HG03139 (cell line): ENCODE measurements around the gene SPARC.
A peak's percentile ranks its signal among the peaks of the same experiment; 100 is the strongest.
"Not testable (repeated sequence)": the region's sequence is repeated elsewhere in the genome, so short reads cannot be mapped to it uniquely, and the experiment has no call there.

Experiments used
- ATAC-seq: cut with Tn5 transposase; IDR thresholded peaks from one replicate; pipeline ENCODE4 v1.9.1; 2021; ENCODE audit not compliant: unreplicated experiment

SPARC gene

DNA sequence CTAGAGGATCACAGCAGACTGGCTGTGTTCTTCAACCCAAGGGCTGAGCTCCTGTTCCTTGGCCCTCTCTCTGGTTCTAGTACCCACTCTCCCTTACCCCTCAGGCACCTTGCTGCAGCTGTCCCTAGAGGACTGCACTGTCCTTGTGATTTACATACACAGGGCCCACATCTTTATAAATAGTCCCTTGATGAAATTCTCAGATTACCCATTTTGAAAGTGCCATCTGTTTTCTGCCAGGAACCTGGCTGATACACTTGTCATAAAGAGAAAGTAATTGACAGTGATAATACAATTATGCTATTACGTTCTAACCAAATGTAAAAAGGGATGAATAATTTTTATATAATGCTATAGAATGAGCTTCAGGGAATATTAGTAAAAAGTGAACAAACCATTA is 16.5 kb upstream of the SPARC start:
- ATAC-seq = peak; percentile 87

DNA sequence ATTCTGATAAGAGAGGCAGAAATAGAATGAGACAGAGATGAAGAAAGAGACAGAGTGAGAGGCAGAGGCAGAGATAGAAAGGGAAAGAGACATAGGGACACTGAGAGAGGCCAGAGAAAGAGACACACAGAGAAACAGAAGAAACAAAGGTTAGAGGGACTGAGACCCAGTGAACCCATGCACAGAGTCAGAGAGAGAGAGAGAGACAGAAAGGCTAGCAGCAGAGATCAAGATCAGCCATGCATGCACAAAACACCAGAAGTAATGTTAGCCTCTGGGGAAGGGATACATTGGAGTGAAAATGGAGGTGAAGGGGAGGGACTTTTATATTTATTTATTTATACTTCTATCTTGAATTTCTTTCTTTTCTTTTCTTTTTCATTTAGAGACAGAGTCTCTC is 14.1 kb upstream of the SPARC start:
- ATAC-seq = peak; percentile 43

DNA sequence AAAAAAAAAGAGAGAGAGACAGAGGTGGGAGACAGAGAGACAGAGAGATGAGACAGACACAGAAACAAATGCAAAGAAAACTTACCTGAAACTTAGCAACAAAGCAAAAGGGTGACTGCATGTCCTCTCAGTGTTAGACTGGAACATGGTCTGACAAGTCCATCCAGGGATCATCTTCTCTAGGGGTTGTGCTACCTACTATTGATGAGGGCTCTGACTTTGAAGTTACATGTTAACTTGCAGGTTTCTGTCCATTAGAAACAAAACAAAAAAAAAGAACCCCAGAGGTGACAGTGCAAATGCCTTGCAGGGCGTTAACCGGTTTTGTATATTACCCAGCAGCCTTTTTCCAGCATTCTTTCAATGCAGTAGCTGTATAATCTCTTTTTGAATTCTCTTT is 13.6 kb upstream of the SPARC start:
- no peak for ATAC-seq

GRCh38 chr5:151699071-151699901 is 12.6 kb upstream of the SPARC start:
- no peak for ATAC-seq

GRCh38 chr5:151698081-151698480 is 11.4 kb upstream of the SPARC start:
- ATAC-seq = not testable (repeated sequence)

DNA sequence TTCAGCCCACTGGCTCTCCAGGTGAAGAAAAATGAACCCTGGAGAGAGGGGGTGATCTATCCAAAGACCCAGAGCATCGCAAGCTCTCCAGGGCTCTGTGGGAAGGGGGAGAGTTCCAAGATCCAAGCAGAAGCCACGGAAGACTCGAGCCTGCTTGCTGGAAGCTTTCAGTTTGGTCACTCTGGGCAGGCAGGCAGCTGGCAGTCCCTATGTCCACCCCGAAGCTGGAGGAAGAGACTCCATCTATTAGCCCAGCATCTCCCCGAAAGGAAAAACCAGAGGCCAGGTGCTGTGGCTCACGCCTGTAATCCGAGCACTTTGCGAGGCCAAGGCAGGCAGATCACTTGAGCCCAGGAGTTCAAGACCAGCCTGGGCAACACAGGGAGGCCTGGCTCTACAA is 10.7 kb upstream of the SPARC start:
- ATAC-seq = no peak

- ATAC-seq = no peak
Measured at GRCh38 chr5:151696470-151697061, 9.9 kb upstream of the SPARC start.

GRCh38 chr5:151695464-151695863 is 8.7 kb upstream of the SPARC start:
- ATAC-seq = no peak

- no peak for ATAC-seq
Measured at GRCh38 chr5:151694035-151694485, 7.3 kb upstream of the SPARC start.

- ATAC-seq = no peak
Measured at GRCh38 chr5:151692312-151692711, 5.6 kb upstream of the SPARC start.

- no peak for ATAC-seq
Measured at GRCh38 chr5:151691706-151692105, 5.0 kb upstream of the SPARC start.

GRCh38 chr5:151689591-151689990 is 2.9 kb upstream of the SPARC start:
- ATAC-seq = not testable (repeated sequence)

DNA sequence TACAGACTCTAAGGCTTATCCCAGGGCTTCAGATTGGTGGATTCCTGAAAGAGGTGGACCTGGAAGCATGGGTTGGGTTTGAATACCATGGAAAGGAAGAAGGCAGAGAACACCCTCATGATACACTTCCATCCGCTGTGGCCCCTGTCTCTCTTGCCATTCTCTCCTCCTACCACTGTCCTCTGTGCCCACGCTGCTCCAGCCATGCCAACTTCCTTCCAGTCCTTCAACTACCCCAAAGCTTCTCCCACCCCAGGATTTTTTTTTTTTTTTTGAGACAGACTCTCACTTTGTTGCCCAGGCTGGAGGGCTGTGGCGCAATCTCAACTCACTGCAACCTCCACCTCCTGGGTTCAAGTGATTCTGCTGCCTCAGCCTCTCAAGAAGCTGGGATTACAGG is 1.7 kb upstream of the SPARC start:
- no peak for ATAC-seq

- ATAC-seq = no peak
Measured at GRCh38 chr5:151685749-151686673, 704 bp downstream of the SPARC start.

- no peak for ATAC-seq
Measured at GRCh38 chr5:151684690-151685361, 1.9 kb downstream of the SPARC start.

DNA sequence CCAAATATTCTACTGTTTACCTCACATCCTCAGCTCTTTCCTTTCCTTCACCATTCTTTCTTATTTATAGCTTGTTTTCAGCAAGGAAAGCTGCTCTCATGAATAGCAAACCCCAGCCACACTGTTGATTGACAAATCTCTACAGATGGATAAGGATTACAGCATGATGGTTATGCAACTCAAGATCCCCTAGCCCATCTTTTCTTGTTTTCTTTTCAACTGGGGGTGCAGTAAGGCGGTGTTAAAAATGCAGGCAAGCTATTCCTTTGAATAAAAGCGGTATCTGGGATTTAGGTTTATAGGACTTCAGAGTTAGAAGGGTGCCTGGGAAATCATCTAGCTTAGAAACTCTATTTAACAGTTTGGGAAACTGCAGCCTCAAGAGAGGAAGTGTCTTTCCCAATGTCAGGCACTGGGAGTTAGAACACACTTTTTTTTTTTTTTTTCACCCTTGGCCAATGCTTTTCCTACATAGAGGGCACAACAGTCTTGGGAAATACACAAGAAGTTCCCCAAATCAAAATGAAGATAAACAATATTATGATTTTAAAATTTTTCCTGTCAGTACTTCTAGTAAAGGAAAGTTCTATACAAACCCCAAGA is 2.6 kb downstream of the SPARC start:
- ATAC-seq = no peak

DNA sequence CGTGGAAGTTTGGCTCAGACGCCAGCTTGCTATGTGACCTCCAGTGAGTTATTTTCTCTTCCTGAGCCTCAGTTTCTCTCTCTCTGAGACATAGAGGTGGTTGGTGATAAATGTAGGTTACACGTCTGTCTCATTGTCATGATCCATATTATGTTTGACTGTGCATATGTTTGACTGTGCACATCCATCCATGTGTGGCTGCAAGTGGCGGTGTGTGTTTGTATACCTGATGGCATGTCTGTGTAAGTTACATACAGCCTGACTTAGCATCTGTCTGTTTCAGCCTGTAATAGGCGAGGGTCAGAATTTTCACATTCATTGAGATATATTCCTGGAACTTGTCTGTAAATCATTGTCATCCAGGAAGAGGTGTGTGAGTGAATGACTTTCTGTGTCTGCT is 3.3 kb downstream of the SPARC start:
- ATAC-seq = no peak

GRCh38 chr5:151682751-151683331 is 3.9 kb downstream of the SPARC start:
- no peak for ATAC-seq

GRCh38 chr5:151682240-151682639 is 4.5 kb downstream of the SPARC start:
- ATAC-seq = no peak

DNA sequence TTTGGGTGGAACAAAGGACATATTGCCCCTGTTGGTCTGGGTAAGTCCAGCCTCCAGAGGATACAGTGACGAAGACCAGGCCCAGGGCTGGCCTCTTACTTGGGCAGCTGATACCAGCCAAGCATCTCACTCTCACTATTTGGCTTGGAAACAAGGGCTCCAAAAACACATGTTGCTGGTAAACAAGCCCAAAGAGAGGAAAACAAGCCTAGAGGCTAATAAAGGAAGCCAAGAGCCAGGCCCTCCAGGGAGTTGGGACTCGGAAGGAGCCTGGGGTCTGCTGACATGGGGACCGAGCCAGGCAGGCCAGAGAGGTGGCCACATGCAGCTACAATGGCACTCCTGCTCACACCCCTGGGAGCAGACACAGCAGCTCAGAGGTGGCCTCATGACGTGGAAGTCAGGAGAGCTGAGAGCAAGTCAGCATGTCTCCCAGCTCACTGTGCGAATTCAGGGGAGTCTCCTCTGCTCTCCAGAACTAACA is 5.7 kb downstream of the SPARC start:
- ATAC-seq = no peak
